Stimulated activated CD8-positive, alpha-beta memory T cell treated with anti-CD3 and anti-CD28 coated beads, Interleukin-15, amount 100 ng/mL, for 24 hours (primary cell): ENCODE measurements around the gene DCAF7.

ENCODE experiments used
- DNase-seq: peaks from one replicate; pipeline ENCODE4 v3.0.0-alpha.2; 2020; ENCODE audit warnings: low read depth

The DCAF7 gene

DNA sequence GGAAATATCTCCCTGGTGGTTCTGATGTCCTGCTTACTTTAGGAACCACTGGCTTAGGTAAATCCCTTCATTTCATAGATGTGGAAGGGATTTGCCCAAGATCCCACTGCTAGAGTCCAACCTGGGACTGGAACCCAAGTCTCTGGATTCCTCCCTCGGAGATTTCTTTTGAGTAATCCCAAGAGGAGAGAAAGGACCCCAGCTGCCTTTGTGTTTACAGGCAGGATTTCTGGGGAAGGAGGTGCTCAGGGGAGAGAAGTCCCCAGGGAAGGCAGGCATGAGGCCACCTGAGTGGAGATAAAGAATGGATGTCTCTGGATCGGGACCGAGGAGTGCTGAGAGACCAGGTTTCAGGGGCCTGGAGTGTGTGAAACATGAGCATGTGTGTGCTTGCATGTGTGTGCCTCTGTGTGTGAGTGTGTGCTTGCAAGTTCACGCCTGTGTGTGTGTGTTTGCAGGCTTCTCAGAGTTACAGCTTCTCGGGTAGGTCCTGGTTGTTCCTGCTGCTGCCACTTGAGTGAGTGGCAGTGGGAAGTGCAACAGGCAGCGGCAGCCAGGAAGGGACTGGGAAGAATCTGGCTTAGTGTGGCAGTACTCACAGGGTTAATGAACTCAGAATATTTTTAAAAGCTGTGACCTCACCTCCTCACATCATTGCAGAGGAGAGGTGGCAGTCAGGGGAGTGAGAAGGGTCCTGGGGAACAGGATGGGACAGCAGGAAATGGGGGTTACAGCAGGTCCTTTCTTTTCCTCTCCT is 24.9 kb upstream of the DCAF7 start:
- no peak for DNase-seq

DNA sequence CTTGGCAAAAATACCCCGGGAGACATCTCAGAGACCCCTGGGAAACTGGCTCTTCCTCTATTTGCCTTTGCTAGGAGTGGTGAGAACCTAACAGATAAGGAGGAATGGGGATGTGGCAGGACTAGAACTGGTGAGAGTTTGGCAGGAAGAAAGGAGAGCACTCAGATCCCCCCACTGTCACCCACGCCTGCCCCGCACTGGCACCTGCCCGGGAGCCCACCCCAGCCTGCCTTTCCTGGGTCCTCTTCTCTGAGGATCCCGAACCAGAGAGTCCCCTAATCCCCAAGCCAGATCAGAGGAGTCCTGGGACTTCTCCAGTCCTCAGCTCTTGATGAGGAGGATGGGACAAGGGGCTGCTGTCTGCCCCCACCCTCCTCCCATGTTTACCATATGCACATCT is 23.4 kb upstream of the DCAF7 start:
- DNase-seq: no peak

DNA sequence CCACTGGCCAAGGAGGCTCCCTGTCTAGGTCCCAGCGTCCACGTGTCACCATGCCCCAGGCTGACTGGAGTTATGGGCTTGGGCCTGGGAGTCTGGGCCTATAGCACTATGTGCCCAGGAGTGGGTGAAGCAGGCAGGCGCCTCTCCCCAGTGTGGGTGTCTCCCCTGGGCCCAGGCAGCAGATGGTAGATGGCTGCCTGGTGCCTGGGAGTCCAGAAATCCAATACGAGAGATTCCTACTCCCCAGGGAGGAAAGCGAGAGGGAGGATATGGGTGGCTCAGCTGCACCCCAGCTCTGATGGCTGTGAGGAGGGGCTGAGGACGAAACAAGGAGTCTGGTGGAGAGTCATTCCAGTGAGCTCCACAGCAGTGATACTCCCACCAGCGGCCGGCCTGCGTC is 22.1 kb upstream of the DCAF7 start:
- DNase-seq: no peak

DNA sequence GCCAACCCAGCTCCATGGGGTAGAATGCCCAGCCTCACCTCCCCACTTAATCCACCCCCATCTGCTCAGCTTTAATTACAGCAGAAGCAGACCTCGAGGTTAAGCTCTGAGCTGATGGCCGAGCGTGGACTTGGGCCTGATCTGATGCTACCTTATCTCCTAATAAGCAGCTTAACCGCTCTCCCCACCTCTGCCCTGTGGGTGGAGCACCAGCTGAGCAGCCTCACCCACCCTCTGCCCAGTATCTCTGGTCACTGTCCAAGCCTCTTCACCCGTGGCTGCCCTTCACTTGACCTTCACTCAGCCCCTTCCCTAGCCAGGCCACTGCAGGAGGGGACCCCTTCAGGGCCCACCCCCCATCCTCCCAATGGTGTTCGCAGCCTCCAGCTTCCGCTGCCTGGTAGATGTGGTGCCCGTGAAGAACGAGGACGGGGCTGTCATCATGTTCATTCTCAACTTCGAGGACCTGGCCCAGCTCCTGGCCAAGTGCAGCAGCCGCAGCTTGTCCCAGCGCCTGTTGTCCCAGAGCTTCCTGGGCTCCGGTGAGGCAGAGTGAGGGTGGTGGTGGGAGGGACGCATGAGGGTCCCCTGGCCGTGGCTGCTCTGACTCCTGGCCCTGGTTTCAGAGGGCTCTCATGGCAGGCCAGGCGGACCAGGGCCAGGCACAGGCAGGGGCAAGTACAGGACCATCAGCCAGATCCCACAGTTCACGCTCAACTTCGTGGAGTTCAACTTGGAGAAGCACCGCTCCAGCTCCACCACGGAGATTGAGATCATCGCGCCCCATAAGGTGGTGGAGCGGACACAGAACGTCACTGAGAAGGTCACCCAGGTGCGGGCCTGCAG is 20.3 kb upstream of the DCAF7 start:
- DNase-seq: no peak

DNA sequence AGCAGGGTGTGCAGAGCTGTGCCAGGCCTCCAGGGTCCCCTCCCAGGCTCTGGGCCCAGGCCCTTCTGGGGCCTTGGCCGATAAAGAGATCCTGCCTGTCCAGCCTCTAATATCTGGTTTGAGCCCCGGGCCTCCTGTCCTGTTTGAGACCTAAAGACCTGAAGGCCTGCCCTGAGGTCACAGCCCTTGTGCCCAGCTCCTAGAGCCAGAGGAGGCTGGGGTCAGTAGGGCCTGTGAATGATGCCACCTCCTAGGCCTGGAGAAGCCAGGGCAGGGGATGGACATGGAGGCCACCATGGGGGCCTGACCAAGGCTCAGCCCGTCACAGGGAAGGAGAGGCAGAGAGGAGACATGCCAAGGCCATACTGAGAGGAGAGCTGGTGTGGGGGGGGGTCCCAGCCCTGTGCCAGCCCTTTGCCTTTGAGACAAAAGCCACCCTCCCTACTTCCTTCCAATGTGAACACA is 19.7 kb upstream of the DCAF7 start:
- no peak for DNase-seq

DNA sequence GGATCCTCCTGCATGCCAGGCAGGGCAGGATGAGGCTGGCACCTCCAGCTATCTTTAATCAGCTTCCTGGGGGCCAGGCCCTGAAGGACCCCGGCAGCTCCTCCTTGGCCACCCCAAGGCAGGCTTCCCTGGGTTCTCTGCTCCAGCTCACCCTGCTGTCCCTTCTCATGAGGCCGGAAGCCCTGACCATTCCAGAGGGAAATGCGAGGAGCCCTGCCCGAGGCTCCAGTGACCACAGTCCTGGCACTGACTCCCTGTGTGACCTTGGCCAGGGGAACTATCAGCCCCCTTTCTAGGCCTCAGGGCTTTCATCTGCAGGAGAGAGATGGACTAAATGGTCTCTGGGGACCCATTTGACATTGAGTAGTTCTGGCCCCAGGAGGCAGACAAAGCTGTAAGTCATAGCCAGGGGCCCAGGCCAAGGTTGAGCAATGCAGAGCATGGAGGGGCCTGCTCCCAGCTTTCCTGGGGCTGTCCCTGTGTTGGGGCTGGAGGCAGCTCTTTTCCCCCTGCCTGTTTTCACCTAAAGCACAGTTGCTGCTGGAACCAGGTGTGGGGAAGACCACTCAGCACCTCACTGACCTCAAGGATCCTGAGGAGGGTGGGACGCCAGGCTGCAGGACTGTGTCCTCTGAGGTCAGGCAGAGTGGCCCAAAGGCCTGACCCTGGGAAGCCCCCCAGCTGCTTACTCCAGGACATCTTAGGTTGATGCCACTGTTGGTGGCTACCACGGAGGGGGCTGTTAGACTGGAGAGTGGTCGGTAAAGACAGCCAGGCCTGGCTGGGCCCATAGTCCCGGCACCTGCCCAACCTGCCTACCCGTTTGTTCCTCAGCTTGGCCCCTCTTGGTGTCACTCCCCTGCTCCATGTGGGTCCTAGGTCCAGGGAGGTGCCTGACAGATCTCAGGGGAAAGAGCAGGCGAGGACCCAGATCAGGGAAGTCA is 19.0 kb upstream of the DCAF7 start:
- DNase-seq: no peak

DNA sequence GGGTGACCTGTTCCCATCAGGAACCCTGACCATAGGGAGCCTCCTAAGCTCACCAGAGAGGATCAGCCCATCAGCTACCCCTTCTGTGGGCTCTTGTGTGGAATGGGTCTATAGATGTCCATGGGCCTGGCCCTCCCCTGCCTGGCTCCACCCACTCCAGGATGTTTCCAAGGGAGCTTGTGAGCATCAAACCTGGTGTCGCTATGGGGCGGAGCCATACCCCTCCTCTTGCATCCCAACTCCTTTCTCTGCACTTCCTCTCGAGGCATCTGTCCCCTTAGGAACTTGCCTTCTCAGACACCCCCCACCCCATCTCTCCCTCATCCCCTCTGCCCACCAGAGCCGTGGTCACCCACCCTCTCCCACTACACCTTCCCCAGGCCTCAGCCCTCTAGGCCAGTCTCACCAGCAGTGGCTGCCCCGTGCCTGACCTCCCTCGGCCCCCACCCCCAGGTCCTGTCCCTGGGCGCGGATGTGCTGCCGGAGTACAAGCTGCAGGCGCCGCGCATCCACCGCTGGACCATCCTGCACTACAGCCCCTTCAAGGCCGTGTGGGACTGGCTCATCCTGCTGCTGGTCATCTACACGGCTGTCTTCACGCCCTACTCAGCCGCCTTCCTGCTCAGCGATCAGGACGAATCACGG is 16.7 kb upstream of the DCAF7 start:
- no peak for DNase-seq

DNA sequence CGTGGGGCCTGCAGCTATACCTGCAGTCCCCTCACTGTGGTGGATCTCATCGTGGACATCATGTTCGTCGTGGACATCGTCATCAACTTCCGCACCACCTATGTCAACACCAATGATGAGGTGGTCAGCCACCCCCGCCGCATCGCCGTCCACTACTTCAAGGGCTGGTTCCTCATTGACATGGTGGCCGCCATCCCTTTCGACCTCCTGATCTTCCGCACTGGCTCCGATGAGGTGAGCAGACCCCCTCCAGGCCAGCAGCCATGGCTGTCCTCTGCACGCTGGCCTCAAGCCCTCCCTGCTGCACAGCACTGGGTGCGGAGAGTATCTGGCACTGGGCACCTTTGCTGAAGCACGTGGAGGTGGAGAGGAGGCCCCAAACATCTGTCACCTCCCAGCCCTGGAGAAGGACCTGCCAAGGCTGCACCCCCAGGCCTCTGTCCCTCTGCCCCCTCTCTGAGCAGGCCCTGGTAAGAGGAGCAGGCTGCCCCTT is 16.2 kb upstream of the DCAF7 start:
- no peak for DNase-seq

DNA sequence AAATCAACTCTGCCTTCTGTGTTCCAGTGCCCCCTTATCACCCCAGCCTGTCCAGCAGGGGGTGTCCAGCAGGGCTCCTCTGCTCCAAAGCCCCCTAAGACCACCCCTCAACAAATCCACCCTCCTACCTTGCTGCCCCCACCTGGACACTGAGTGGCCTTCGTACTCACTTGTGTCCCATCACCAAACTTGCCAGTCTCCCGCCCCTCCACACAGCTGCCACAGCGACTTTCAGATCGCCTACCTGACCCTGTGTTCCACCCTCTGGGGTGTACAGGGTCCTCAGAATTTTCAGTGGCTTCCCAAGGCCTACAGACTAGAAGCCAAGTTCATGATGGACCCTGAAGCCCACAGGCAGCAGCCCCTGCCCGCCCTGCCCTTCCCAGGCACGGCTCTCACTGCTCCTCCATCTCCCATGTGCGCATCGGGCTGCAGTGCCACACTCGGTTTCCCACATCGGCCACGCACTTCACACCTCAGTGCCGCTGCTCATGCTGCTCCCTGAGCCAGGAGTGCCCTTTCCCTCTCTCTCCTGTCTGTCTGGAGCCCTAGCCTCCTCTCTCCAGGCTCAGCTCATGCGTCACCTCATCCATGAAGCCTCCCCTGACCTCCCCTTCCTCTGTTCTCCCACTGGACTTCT is 15.3 kb upstream of the DCAF7 start:
- DNase-seq: no peak

DNA sequence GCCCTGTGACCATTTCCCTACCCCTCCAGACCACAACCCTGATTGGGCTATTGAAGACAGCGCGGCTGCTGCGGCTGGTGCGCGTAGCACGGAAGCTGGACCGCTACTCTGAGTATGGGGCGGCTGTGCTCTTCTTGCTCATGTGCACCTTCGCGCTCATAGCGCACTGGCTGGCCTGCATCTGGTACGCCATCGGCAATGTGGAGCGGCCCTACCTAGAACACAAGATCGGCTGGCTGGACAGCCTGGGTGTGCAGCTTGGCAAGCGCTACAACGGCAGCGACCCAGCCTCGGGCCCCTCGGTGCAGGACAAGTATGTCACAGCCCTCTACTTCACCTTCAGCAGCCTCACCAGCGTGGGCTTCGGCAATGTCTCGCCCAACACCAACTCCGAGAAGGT is 14.6 kb upstream of the DCAF7 start:
- no peak for DNase-seq

DNA sequence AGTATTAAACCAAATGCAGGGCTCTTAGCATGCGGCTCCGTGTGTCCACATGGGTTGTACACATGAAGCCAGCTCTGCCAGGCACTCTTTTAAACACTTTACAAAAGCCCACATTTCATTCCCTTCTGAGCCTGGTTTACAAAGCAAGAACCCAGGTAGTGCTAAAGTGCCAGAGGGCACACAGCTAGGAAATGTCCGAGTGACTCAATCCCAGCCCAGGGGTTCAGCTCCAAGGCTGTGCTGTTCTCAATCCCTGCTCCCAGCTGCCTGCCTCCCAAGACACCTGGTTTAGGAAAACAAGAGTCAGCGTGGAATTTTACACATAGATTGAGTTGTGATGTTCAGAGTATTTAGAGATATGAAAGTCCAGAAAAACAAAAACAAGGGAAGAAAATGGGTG is 13.3 kb upstream of the DCAF7 start:
- DNase-seq: no peak

DNA sequence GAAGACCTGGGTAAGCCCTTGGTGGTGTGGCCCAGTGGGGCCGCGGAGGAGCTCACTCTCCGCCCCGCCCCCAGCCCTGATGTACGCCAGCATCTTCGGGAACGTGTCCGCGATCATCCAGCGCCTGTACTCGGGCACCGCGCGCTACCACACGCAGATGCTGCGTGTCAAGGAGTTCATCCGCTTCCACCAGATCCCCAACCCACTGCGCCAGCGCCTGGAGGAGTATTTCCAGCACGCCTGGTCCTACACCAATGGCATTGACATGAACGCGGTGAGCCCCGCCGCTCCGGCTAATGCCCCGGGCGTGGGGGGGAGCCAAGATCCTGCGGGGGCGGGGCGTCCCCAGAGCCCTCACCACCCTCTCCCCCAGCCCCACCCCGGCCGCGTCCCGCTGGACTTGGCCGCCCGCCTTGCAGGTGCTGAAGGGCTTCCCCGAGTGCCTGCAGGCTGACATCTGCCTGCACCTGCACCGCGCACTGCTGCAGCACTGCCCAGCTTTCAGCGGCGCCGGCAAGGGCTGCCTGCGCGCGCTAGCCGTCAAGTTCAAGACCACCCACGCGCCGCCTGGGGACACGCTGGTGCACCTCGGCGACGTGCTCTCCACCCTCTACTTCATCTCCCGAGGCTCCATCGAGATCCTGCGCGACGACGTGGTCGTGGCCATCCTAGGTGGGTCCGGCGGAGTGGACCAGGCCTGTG is 12.1 kb upstream of the DCAF7 start:
- no peak for DNase-seq

DNA sequence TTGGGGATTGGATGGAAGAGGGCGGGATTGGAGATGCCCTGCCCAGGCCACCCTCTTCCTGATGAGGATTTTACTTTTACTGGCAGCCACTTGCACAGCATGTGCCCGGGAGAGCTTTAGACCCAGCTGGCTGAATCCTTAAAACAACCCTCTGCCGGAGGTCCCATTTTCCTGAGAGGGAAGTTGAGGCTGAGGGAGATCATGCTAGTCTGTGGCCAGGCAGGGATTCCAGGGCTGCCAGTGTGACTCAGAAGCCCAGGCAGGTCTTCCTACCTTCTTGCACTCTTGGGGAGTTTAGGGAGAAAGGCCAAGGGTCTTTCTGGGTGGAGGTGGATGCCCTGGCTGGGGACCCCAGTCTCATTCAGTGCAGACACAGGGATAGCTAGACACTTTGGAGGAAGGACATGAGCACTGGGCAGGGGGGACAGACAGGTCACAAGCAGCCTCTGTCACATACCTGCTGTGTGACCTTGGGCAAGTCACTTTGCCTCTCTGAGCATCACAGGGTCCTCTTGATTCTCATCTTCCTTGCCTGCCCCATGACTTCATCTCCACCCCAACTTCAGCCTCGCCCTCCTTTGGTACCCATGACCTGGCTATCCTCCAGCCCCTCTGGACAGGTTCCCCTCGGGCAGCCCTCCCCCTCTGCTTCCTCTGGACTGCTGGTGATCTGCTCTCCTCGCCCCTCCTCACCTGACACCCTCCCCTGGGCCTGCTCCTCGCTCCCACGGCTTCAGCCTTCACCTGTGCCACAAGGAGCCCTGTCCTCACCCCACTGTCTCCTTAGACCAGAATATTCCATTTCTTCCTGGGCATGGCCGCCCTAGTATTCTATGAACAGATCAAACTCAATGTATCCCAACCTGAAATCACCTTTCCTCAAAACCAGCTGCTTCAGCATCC is 11.3 kb upstream of the DCAF7 start:
- no peak for DNase-seq

DNA sequence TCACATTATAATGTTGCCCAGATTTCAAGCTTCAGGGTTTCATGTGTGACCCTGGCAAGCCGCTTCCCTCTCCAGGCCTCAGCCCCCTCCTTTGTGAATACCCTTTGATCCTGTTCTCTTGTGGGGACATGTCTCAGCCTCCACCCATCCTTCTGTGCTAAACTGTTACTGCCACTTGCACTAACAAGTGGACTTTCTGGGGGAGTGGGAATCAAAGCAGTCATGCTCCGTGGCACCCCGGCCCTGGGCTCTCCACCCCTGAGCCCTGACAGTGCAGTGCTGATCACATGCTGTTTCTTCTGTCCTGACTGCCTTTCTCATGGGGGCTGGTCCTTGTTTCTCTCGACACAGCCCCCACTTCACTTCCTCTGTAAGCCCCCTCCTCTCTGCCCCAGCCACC is 9.7 kb upstream of the DCAF7 start:
- DNase-seq: no peak

DNA sequence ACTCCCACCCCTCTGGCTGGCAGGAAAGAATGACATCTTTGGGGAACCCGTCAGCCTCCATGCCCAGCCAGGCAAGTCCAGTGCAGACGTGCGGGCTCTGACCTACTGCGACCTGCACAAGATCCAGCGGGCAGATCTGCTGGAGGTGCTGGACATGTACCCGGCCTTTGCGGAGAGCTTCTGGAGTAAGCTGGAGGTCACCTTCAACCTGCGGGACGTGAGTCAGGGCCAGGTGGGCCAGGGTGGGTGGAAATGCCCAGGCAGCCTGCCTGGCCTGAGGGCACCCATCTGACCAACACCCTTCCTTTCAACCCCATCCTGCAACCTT is 8.1 kb upstream of the DCAF7 start:
- DNase-seq: no peak

DNA sequence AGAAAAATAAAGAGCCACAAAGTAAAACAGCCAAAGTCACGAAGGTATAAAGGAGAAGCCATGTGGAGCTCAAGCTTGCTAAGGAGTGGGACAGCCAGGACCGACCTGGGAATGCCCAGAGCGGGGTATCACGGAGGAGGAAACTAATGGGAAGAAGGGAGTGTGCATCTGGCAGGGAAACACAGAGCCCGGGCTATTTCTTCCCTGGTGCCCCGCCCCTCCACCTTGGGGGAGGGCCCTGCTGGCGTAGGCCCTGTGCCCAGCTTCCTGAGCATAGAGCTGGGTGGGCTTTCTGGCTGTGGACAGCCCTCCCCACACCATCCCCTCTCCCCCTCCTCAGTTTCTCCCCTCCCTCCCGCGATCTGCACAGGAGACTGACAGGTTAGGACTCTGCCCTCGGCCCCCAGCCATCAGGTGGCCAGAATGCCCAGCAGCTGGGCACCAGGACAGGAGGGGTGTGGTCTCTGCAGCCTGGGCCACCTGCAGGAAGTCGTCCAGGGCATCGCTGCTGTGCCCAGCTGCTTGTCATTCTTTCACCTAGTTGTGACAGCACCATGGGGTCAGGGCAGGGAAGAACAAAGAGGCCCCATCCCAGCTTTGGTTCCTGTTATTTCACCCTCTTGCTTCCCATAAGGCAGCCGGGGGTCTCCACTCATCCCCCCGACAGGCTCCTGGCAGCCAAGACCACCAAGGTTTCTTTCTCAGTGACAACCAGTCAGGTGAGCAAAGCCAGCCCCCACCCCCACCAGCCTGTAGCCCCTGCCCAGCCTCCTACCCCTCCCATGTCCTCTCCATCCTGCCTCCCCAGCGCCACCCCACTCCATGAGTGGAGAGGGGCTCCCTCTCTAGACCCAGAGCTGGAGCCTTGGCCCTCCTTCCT is 7.1 kb upstream of the DCAF7 start:
- no peak for DNase-seq

DNA sequence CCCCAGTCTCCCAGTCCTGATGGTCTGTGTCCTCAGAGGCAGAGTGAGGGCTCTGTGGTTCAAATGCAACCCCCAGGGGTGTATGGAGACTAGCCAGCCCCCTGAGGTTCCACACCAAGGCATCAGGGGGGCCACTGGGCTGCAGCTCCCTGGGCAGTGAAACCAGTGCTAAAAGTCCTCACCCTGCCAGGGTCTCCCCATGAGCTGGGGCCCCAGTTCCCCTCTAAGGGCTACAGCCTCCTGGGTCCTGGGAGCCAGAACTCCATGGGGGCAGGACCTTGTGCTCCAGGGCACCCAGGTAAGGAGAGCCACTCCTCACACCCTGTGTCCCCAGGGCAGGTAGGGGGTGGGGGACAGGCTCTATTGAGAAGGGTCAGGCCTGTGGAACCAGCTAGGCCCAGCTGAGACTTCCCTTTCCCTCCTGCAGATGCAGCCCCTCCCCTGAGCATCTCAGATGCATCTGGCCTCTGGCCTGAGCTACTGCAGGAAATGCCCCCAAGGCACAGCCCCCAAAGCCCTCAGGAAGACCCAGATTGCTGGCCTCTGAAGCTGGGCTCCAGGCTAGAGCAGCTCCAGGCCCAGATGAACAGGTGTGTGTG is 6.4 kb upstream of the DCAF7 start:
- DNase-seq: no peak
